Testis (tissue), 3 donors: Measurements from ENCODE around the gene KCND1. TPM values are rescaled to one million over a fixed set of nuclear protein-coding genes. Genes with fewer than 3 reads are reported as not detected.
"Not testable (repeated sequence)": the region's sequence is repeated elsewhere in the genome, so short reads cannot be mapped to it uniquely, and the experiment has no call there.

Experiments used
- DNase-seq: peaks from one replicate; pipeline ENCODE4 v3.0.0-alpha.2; 2019
- H3K27ac ChIP-seq, 2 donors: fragments of 200-600 bp; sonication (generic); one replicate each; pipeline ENCODE4 v1.5.1; 2019
- H3K27me3 ChIP-seq: fragments of 200-600 bp; sonication (generic); one replicate; pipeline ENCODE4 v1.5.1; 2019
- H3K36me3 ChIP-seq: fragments of 200-600 bp; sonication (generic); one replicate; pipeline ENCODE4 v1.5.1; 2017; ENCODE audit warnings: low read depth; ENCODE audit errors: missing control alignments
- H3K4me1 ChIP-seq: fragments of 200-600 bp; sonication (generic); one replicate; pipeline ENCODE4 v1.5.1; 2019
- H3K4me3 ChIP-seq, 2 donors: fragments of 200-600 bp; sonication (generic); one replicate each; pipeline ENCODE4 v1.5.1; 2017 to 2019
- H3K9me3 ChIP-seq: fragments of 200-600 bp; sonication (generic); one replicate; pipeline ENCODE4 v1.5.1; 2017
- CTCF ChIP-seq, 3 experiments: fragments of 450-650 bp in 2 of 3; fragments of 200-600 bp in 1 of 3; sonication (generic) in 1 of 3; IDR thresholded peaks; one replicate each; pipeline ENCODE4 v1.5.1; 2016 to 2019; ENCODE audit warnings: antibody characterized with exemption in 3 of 3, mild to moderate bottlenecking in 2 of 3, moderate library complexity in 1 of 3
- POLR2A ChIP-seq: fragments of 450-650 bp; IDR thresholded peaks from one replicate; pipeline ENCODE4 v1.6.1; 2017; ENCODE audit warnings: antibody characterized with exemption, mild to moderate bottlenecking, moderate library complexity
- WGBS, 2 donors: methylation state at CpG; one replicate each; pipeline ENCODE4 v1.1.5; 2018; 5-methylcytosine and 5-hydroxymethylcytosine counted together
- intact Hi-C: fragments of 100-400 bp; cut with DNase I; formaldehyde crosslinking; loops from one replicate; pipeline ENCODE4 v1.15.1; 2023; ENCODE audit warnings: low total_unique reads
- polyA plus RNA-seq: library from polyadenylated mRNA; stranded (reverse); fragments of 350-450 nt; fragmentation: Illumina TruSeq; extraction: RNeasy Lipid Tissue Mini Kit (QIAGEN cat#74804); gene quantifications from one replicate; pipeline ENCODE4 v1.2.3, GENCODE V29; 2014; ENCODE audit warnings: low read depth, low replicate concordance; ENCODE audit not compliant: insufficient read depth
- total RNA-seq, 2 donors: library from RNA; depleted of rRNA; stranded (reverse); fragments of >200 nt; gene quantifications; one replicate each; pipeline ENCODE4 v1.2.3, GENCODE V29; 2016

Gene KCND1
- total and polyA plus RNA-seq, 3 donors from 2014 or later: 2.3 to 3.3 (median 2.4) TPM

DNA sequence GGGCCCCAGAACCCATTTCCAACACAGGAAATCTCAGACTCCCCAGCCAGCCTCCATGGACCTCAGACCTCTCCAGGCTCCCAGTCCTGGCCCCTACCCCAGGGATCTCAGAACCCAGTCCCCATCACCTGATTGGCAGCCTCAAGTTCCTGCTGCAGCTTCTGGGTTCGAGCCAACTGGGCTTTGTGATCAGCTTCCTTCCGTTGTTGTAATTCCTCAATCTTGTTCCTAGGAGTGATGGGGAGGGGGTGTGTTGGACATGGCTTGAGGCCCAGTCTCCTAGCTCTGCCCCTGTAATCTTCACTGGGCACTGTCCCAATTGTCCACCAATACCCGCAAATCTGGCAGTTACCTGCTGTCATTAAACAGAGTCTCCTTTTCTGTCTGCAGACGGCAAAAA is 17.8 kb upstream of the KCND1 start:
- no peaks in the 10 kb centered on the region for H3K4me1 ChIP-seq
- H3K27ac ChIP-seq: no peak overlapping the region
- DNase-seq: no peak
- intact Hi-C loops: no loop called here
- H3K4me3 ChIP-seq: no peak overlapping the region
- TF ChIP-seq POLR2A: no peak
- TF ChIP-seq CTCF (IDR thresholded peaks at IDR 0.05): no peak
- no peaks in the 10 kb centered on the region for H3K36me3 ChIP-seq
- no peaks in the 10 kb centered on the region for H3K27me3 ChIP-seq
- WGBS, 2 donors: 57 to 80% methylated on average over 1 to 4 of the region's 4 CpGs
- no peaks in the 10 kb centered on the region for H3K9me3 ChIP-seq

DNA sequence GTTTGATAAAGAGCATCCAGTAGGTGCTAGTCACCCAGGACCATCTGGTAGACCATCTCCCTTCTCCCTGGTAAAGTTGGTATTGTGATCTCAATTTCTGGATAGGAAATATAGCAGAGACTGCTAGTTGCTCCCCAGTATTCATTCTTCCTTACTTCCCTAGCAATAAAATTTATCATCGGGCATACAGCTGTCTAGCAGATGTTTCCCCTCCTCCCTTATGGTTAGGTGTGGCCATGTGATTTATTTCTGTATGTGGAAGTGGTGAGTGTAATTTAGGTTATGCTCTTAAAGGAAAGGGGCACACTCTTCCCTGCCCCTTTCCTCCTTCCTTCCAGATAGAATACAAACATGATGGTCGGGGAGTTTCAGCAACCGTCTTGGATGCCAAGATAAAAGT is 12.3 kb upstream of the KCND1 start:
- intact Hi-C loops: no loop called here
- no peaks in the 10 kb centered on the region for H3K36me3 ChIP-seq
- no peaks in the 10 kb centered on the region for H3K4me1 ChIP-seq
- no peaks in the 10 kb centered on the region for H3K9me3 ChIP-seq
- no peak overlapping the region for H3K4me3 ChIP-seq
- no peak overlapping the region for H3K27ac ChIP-seq
- WGBS, 2 donors: 88 to 91% methylated on average over 3 of the region's 3 CpGs
- no peaks in the 10 kb centered on the region for H3K27me3 ChIP-seq
- DNase-seq: no peak
- TF ChIP-seq CTCF (IDR thresholded peaks at IDR 0.05) (no peak), POLR2A (no peak)

GRCh38 chrX:48983081-48983480 is 11.4 kb upstream of the KCND1 start:
- H3K36me3 ChIP-seq: no peaks in the 10 kb centered on the region
- DNase-seq: no peak
- H3K4me3 ChIP-seq: no peak overlapping the region
- TF ChIP-seq POLR2A (no peak), CTCF (IDR thresholded peaks at IDR 0.05) (no peak)
- no peaks in the 10 kb centered on the region for H3K4me1 ChIP-seq
- H3K27me3 ChIP-seq: no peaks in the 10 kb centered on the region
- intact Hi-C loops: no loop called here
- H3K27ac ChIP-seq: no peak overlapping the region
- WGBS, 2 donors: 90 to 94% methylated on average over 9 to 15 of the region's 17 CpGs
- no peaks in the 10 kb centered on the region for H3K9me3 ChIP-seq

DNA sequence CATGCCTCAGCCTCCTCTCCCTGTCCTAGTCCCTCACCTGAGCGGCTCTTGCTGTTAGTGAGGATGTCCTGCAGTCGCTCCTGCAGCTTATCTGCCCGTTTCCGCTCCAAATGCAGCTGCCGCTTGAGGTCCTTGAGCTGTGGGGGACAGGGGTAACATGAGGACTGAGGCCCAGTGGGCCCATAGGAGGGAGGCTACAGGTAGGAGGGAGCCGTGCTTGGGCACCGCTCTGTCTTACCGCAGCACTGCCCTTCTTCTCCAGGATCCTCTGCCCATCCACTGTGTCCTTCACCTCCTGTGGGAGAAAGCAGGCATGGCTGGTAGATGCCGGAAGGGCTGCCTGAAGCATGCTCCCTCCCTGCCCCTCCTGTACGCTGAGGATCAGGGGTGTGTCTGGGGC is 9.5 kb upstream of the KCND1 start:
- intact Hi-C loops: no loop called here
- H3K27ac ChIP-seq: no peak overlapping the region
- 60 to 71% methylated on average over 5 to 7 of the region's 10 CpGs for WGBS, 2 donors
- no peaks in the 10 kb centered on the region for H3K4me1 ChIP-seq
- no peak overlapping the region for H3K4me3 ChIP-seq
- no peaks in the 10 kb centered on the region for H3K9me3 ChIP-seq
- TF ChIP-seq POLR2A: no peak
- H3K36me3 ChIP-seq: no peaks in the 10 kb centered on the region
- no peaks in the 10 kb centered on the region for H3K27me3 ChIP-seq
- DNase-seq: no peak

DNA sequence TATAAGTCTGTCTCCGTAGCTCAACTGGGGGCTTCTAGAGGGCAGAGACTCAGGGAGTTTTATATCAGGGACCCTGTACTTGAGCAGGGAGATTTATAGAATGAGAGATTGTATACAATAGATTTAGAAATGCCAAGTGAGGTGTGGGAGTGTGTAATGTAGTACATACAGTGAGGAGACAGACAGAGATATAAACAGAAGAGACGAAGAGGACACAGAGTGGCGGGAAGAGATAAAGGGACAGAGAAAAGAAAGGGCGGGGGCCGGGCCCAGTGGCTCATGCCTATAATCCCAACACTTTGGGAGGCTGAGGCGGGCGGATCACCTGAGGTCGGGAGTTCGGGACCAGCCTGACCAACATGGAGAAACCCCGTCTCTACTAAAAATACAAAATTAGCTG is 8.7 kb upstream of the KCND1 start:
- DNase-seq, H3K4me3 ChIP-seq, H3K27ac ChIP-seq, H3K4me1 ChIP-seq, H3K36me3 ChIP-seq, H3K27me3 ChIP-seq, intact Hi-C loops, H3K9me3 ChIP-seq: not testable (repeated sequence)
- 61 to 65% methylated on average over 2 to 10 of the region's 10 CpGs for WGBS, 2 donors

DNA sequence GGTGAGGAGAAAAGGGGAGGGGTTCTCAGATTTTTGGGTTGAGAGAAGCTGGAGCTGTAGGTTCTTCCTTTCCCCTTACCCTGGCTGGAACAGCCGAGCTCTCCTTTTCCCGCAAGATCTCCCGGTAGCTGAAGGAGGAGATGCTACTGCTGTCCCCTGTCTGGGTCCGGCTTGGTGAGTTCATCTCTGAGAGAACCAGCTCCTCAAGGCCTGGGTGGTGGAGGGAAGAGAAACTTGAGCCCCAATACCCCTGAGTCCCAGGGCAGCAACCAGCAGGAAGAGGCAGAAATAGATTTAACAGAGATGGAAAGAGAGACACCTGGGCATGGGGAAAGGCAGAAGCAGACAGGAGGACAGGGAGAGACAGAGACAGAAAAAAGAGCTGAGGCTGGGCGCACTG is 6.6 kb upstream of the KCND1 start:
- no peak for DNase-seq
- intact Hi-C loops: no loop called here
- Histone ChIP-seq H3K4me3 (no peak overlapping the region), H3K27ac (no peak overlapping the region), H3K27me3 (no peaks in the 10 kb centered on the region), H3K9me3 (no peaks in the 10 kb centered on the region), H3K36me3 (no peaks in the 10 kb centered on the region), H3K4me1 (no peaks in the 10 kb centered on the region)
- TF ChIP-seq POLR2A (no peak), CTCF (IDR thresholded peaks at IDR 0.05) (no peak)
- 97 to 100% methylated on average over 1 to 5 of the region's 5 CpGs for WGBS, 2 donors
